Activated CD4-positive, alpha-beta T cell treated with anti-CD3 and anti-CD28 coated beads, Interleukin-2, amount 50 U/mL, for 24 hours (primary cell): ENCODE results near the gene INPP5A.

Source experiments
- DNase-seq, 2 donors: peaks; one replicate each; pipeline ENCODE4 v3.0.0-alpha.2; 2020; ENCODE audit warnings: low read depth in 1 of 2, low spot score in 1 of 2

INPP5A gene

DNA sequence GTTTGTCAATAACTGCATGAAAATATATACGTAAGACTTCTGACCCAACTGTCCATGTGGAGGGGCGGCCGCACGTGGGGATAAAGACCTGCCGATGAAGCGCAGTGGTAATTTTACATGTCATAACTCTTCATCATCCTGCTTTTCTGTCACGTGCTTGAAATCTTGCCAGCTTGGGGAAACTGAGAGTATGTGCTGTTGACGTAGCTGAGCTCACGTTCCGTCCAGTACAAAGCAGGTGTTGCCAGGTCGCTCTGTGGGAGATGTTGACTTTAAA lies 105.1 kb downstream of the INPP5A start:
- DNase-seq, result no peak

DNA sequence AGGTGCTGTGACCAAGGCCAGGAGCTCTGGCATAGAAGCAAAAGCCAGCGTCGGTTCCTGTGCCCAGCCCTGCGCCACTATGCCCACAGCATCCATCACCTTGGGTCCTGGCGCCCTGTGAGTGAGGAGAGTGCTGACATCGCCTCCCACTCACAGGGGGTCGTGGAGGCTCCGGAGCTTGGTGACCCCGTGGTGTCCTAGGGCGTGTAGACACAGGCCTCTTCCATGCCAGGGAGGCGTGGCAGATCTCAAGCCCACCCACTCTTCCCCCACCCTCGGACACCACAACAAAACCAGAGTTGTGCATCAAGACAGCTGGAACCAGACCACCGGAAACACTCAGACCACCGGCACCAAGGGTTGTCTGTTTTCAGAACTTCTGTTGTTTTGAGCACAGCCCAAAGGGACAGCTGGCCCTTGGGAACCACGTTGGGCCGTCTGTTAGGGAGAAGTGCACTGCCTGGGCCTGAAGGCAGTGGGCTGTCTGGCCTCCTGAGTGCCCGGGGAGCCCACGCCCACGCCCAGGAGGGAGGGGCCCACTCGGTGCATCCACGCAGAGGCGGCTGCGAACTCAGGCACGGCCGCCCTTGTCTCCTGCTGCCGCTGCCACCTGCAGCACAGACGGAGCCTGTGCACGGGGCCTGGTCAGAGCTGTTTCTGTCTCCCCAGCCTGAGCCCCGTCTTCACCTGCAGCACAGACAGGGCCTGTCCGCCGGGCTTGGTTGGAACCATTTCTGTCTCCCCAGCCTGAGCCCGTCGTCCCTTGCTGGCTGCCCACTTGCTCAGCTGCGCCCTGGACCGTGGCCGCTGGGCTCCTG lies 106.3 kb downstream of the INPP5A start:
- DNase-seq, result no peak

DNA sequence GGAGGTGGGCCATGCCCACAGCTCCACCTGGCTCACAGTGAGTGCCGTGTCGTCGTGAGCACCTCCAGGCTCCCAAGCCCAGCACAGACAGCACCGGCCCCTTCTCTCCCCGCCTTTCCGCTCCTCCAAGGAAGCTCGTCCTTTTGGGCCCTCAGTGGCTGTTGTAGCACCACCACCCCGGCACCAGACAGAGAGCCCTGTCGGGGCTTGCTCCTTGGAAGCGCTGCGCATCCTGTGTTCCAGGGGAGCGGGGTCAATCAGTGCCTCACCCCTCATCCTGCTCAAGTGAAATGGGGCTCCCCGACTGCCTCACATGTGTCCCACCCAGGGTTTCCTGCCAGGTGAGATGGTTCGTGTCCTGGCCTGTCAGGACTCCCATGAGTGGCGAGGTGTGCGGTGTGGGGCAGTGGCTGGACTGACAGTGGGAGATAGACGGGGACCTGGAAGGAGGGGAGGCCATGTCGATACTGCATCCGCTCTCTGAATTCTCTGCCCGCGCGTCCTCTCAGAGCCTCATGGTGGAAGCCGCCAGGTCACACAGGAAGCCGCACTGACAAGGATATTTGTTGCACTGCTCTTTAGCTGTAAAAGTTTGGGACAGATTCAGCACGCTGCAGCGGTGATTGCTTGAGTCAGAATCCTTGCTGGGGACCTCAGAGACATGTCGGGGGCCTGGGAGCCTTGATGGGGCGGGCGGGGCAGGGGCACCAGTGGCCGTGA lies 107.1 kb downstream of the INPP5A start:
- DNase-seq, result no peak

DNA sequence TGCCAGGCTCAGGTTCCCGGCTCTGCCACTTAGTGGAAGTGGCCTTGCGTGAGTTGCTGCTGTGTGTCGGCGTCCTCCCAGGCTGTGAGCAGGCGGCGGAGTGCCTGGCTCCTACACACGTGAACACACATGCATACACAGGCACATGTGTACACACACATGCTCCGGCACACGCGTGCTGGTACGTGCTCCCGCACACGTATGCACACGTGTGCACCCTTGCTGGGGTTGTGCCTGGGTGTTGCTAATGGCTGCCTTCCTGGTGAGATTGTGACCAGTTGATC lies 107.6 kb downstream of the INPP5A start:
- no peak for DNase-seq

DNA sequence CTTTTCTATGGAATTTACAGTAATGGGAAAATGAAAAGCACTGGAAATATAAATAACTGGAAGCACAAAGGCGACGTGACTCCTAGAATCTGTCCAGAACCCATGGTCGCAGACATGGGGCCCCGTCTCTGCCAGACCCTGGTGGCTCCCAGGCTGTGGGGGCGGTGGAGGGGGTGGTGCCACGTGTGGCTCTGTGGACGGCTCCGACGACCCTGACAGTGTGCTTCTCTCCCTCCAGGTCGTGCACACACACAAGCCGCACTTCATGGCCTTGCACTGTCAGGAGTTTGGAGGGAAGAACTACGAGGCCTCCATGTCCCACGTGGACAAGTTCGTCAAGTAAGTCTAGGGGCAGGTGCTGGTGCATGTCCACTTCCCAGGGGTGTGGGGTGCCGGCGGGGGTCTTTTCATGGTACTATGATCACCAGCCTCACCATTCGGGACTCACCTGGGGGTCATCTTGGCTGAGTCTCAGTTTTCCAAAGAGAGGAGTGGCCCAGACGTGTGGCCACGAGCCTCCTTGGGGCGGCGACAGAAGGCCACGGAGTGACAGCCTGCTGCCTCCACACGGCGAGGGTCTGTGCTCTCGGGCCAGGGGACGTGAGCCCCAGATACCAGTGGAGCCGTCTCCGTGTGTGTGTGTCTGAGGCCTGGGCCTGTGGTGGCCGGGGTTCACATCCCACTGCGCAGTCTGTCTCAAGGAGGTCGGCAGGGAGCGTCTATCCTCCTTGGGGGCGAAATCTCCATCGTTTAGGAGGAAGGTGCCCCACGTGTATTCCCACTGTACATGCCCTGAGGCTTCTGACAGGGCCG lies 108.2 kb downstream of the INPP5A start:
- no peak for DNase-seq

DNA sequence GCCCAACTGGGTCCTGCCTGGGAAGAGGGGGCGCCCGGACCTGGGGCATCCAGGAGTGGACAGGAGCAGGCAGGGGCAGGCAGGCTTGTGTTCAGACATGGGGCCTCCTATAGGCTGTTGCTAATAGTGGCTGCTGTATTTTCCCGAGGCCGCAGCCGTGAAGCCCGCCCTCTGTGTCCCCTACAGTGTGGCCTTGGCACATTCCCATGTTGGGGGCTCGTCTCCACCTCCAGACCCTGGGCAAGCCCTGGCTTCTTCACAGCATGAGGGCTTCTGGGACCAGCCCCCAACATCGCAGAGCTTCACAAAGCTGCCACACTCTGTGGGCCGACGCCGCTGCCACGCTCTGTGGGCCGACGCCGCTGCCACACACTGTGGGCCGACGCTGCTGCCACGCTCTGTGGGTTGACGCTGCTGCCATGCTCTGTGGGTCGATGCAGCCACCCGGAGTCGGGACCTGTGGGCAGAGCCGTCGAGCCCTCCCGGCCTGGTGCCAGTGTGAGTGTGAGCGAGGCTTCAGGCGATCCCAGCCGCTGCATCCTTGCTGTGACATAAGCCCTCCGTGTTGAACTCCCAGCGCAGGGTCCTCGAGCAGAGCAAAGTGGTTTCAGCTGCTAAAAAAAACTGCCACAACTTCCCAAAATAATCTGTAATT lies 109.0 kb downstream of the INPP5A start:
- DNase-seq, result no peak

DNA sequence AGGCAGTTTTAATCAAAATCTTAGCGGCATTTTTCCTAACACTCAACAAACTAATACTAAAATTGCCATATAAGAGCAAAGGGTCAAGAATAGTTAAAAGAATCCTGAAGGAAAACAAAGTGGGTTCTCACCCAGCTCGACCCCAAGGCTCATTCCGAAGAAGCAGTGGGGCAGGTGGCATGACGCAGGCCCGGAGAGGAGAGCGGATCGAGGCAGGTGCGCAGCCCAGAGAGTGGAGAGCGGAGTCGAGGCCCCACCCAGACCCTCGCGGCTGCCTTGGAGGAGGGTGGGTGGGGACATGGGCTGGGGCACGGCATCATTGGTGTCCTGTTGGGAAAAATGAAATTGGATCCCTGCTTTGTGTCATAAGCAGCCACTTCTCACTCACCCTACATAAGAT lies 109.8 kb downstream of the INPP5A start:
- no peak for DNase-seq

DNA sequence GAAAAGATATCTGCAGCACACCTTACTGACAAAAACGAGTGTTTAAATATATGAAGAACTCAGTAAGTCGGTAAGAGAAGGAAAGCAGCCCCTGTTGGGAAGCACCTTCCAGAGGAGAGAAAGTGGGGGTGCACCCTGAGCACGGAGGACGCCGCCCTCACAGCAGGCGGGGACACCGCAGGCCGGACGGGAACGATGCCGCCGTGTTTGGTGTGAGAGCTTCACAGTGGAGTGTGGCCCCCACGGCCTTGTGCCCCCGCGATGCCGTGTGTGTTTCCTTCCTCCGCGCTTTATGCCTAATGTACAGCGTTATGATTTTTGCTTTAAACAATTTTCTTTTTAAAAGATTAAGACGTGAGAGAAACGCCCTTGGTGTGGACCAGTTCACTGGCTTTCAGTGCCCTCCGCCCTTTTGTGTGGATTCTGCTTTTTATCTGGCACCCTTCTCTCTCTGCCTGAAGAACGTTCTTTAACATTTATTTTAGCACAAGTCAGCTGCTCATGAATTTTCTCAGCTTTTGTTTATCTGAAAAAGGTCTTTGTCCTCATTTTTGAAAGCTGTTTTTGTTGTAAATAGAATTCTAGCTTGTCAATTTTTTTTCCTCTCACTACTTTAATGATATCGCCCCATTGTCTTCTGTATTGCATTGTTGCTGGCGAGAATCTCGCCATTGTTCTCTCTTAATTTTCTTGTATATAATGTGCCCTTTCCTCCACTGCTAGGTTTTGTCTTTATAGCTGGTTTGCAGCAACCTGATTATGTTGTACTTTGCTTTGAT lies 110.7 kb downstream of the INPP5A start:
- DNase-seq, result no peak

DNA sequence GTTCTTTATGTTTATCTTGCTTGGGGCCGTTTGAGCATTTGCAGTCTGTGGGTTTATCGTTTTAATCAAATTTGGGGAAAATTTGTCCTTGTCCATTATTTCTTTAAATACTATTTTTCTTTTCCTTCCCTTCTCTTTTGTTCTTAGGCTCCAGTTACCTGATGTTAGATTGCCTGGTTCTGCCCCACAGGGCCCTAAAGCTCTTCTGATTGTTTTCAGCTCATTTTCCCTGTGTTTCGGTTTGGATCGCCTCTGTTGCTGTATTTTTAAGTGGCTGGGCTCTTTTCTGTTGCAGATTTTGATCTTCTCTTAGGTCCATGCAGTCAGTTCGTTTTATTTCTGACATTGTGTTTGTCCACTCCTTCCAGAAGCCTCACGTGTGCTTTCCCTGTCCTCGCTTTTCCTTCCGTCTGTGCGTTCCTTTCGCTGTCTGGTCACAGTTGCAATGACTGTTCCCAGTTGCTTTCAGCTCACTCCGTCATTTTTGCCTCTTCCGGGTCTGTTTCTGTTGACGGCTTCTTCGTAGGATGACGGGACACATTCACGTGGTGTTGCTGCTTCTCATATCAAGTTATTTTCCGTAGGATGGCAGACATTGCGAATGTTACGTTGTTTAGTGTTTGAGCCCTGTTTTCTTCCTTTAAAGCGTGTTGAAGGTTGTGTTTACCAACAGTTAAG lies 111.4 kb downstream of the INPP5A start:
- no peak for DNase-seq

DNA sequence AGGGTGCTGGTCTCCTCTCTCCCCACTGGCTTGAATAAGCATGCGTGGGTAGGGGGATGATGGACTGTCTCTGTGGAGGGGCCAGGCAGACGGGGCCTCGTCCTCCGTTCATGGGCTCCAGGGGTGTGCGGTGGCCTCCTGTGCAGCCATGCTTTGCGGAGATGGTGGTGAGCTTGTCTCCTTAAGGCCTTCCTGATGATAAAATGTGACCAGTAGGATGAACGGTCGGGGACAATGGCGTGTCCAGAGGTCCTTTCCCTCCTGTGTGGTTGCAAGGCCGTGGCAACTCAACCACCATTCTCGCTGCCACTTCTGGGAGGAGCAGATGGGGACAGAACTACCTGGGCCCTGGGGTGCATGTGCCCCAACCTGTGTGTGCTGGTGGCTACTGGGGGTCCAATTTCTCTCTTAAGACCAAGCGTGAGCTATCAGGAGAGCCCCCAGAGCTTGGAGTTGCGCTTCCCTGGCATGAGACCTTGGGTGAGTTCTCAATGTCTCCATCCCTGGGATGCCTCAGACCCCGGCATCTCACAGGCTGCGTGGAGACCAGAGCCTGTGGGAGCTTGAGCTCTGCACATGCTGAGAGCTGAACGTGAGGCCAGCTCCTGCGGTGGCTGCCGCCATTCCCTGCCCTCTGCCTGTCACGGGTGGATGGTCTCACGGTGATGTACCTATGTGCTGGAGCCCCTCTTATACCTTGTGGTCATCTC lies 112.2 kb downstream of the INPP5A start:
- no peak for DNase-seq

DNA sequence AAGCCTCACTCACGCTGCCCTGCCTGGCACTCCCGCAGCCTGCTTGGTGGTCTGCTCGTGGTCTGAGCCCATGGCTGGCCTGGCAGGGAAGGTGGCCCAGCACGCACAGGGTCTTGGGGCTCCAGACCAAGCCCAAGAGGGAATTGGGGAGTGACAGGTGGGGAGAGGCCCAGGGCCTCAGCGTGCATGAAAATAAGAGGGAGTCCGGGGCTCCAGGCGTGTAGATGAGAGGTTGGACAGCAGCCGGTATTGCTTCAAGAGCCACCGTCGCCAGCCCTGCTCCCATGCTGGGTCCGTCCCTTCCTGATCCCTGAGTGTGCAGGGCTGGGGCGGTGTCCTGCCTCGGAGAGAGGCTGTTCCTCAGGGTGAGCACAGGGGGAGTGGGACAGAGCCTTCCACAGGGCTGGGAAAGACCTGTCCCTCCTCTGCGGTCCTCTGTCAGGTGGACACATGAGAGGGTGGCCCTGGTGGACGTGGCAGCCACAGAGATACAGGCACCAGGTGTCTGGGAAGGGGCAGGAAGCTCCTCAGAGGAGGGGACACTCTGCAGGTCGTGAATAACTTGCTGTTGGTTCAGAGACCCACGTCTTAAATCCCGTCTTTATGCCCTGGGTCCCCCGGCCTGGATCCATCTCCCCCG lies 113.1 kb downstream of the INPP5A start:
- DNase-seq, result no peak

DNA sequence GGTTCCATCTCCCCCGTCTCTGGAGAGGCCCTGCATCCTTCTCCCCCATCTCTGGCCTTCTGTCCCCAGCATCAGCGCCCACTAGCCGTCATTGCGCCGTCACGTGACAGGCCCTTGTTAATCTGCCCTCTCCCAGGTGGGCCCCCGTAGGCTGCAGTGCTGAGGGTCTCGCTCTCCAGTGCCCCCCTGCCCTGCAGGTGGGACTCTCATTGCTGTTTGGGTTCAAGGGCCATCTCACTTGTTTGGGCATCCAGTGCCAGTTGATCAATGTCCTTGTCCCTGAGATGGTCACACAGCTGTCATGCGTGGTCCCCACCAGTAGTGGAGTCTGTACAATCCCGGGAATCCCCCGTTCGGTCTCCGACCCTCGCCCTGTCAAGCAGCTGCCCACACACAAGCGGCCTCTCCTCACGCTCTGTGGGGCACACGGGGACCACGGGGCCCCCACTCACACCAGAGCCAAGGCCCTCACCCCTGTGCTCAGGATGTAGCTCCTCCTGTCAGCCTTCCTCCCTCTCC lies 114.0 kb downstream of the INPP5A start:
- no peak for DNase-seq

DNA sequence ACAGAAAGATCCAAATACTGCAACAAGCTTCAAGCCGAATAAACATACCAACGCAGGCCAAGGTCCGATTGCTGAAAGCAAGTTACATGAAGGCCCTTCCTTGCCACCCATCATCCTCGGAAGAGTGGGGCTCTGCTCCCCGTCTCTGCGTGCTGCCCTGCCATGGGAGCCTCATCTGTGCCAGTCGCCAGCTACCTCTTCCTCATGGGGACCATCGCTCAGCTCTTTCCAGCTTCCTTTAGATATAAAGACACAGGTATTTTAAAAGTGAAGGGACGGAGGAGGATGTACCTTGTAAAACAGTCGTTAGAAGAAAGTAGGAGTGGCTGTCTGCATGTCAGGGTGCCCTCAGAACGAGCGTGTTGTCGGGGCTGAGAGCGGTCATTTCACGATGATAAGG lies 114.9 kb downstream of the INPP5A start:
- no peak for DNase-seq

DNA sequence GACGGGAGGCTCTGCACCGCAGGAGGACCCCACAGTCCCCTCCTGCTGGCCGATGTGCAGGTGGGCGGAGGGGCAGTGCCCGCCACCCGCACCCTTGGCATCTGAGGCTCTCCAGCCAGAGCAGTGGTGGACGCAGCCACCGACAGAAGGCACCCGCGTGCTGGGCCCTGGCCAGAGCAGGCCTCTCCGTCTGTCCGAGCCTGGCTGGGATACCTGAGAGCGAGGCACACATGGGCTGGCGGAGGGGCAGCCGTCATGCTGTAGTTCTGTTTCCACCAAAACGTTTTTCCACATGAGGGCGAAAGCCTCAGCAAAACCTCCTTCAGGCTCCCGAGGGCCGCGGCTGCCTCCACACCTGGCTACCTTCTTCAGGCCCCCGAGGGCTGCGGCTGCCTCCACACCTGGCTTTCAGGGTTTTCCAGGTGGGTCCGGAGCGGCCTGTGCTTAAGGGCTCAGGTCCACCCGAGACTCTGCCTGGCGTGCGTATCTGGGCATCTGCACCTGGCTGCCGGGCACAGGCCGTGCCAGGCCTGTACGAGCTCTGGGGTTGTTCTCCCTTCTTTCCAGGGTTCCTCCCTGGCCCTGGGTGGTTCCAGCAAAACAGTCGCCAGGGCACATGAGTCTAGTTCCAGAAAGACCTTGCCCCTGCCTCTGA lies 115.5 kb downstream of the INPP5A start:
- DNase-seq, result no peak

DNA sequence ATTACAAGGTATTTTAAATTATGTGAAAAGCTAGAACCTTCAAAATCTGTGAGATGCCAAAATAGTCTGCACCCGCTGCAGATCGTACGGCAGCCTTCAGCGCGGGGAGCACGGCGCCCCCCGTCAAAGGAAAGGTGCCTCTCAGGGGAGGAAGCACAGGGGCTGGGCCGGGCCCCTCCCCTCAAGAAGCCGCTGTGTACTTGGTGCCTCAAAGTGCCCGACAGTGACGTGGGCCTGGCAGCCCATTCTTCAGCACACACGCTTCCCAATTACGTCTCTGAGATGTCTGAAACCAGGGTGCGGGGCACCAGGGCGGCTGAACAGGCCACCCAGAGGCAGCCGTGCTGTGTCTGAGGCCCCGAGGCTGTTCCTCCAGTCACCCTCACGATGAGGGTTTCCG lies 116.1 kb downstream of the INPP5A start:
- no peak for DNase-seq

DNA sequence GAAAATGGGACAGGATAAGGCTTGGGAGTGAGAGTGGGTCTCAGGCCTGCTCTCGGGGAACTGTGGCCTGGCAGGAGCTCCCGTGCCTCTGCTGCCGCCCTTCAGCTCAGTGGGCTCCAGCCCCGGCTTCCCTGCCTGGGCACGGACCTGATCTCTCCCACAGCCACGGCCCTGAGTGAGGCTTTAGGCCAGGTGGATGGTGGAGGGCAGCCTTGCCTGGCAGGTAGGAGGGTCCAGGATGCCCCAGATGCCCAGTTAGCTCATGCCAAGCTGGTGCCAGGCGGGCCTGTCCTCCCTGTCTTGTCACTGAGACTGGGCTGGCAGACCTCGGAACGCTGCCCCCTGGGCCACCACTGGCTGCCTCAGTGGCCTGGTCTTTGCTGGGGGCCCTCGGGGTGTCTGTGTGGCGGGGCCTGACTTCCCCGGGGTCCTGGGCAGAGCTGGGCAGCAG lies 116.6 kb downstream of the INPP5A start:
- no peak for DNase-seq

DNA sequence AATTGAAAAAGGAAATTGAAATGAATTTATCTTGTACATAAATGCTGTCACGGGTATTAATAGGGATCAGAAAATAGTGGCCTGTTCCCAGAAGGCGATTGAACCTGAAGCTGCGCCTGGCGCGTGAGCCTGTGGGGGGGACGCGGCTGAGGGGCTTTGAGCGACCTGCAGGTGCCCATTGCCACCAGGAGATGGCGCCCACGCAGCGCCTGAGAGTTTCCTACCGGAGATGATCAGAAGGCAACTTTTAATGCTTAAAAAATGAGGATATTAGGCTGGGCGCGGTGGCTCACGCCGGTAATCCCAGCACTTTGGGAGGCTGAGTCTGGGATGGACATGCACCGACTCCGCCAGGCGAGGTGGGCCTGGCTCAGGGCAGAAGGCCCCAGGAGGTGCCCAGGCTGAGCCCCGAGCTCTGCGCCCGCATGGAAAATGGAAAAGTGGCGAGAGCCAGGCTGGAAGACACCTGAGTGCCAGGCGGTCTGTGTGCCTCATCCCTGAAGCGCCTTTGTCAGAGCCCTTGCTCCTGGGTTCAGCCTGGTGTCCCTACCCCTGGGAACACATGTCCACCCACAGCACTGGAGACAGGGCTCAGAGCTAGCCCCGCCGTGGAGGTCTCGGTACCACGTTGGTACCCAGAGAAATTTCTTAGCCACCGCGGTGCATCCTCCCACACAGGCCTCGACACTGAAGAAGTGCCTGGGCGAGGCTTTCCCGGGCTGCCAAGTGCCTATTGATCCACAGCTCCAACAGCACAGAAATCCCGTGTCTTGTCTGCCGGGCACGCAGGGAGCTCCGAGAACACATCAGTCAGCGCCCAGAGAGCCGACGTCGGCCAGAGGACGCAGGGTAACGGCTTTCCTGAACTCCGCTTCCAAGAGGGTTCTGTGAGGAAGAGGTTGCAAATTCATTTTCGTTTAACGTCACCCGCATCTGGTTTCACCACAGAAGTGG lies 117.4 kb downstream of the INPP5A start:
- peak; percentile 30 for DNase-seq
